Sigmoid colon (tissue), 4 donors: Measurements from ENCODE around the gene CCKAR.

Source experiments
- CTCF ChIP-seq, 4 experiments: fragments of 450-650 bp in 3 of 4; fragments of 200-600 bp in 1 of 4; IDR thresholded peaks; one replicate each; pipeline ENCODE4 v1.5.1; 2016 to 2019; ENCODE audit warnings: antibody characterized with exemption in 4 of 4, mild to moderate bottlenecking in 3 of 4, moderate library complexity in 2 of 4
- POLR2A ChIP-seq, 2 donors: fragments of 450-650 bp; IDR thresholded peaks; one replicate each; pipeline ENCODE4 v1.6.1; 2016; ENCODE audit warnings: antibody characterized with exemption in 2 of 2, mild to moderate bottlenecking in 2 of 2, moderate library complexity in 2 of 2
- POLR2AphosphoS5 ChIP-seq, 4 donors: sonication (generic); formaldehyde crosslinking; IDR thresholded peaks; one replicate each; pipeline ENCODE4 v1.6.1; 2017; ENCODE audit warnings: antibody characterized with exemption in 4 of 4

DNA sequence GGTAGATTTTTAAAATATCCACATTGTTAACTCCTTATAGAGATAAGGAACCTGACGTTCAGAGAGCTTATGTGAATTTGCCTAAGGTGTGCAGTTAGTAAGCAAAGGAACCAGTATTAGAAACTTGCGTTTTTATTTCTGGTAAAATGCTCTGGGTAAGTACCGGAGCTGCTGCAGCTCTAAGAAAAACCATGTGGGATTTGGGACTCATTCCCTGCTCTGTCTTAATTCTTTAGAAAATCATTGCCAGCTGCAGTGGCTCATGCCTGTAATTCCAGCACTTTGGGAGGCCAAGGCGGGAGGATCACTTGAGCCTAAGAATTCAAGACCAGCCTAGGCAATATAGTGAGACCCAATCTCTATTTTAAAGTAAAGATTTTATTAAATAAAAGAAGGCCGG, 5.8 kb downstream of the CCKAR start:
- no peak for TF ChIP-seq POLR2A (IDR thresholded peaks at IDR 0.05)
- TF ChIP-seq CTCF (IDR thresholded peaks at IDR 0.05): no peak
- TF ChIP-seq POLR2AphosphoS5 (IDR thresholded peaks at IDR 0.05): no peak
